Parathyroid adenoma (tissue), 2 donors: Measurements from ENCODE around the gene MROH2B.
"Not testable (repeated sequence)": the region's sequence is repeated elsewhere in the genome, so short reads cannot be mapped to it uniquely, and the experiment has no call there.

Experiments
- H2AFZ ChIP-seq: fragments of 300-600 bp; sonication (generic); one replicate; pipeline ENCODE4 v1.7.0; 2017; ENCODE audit warnings: antibody characterized with exemption, mild to moderate bottlenecking
- H3K27ac ChIP-seq: fragments of 300-600 bp; sonication (generic); one replicate; pipeline ENCODE4 v1.7.0; 2017
- H3K27me3 ChIP-seq: fragments of 300-600 bp; sonication (generic); one replicate; pipeline ENCODE4 v1.7.0; 2017; ENCODE audit warnings: low read length; ENCODE audit not compliant: control insufficient read depth, insufficient read depth
- H3K36me3 ChIP-seq: fragments of 300-600 bp; sonication (generic); one replicate; pipeline ENCODE4 v1.7.0; 2017; ENCODE audit warnings: low read length; ENCODE audit not compliant: control insufficient read depth, insufficient read depth
- H3K4me1 ChIP-seq: fragments of 300-600 bp; sonication (generic); one replicate; pipeline ENCODE4 v1.7.0; 2017; ENCODE audit warnings: control low read depth
- H3K4me2 ChIP-seq: fragments of 300-600 bp; sonication (generic); one replicate; pipeline ENCODE4 v1.7.0; 2017; ENCODE audit warnings: low read length
- H3K4me3 ChIP-seq: fragments of 300-600 bp; sonication (generic); one replicate; pipeline ENCODE4 v1.7.0; 2017; ENCODE audit warnings: low read depth, low read length
- H3K79me2 ChIP-seq: fragments of 300-600 bp; sonication (generic); one replicate; pipeline ENCODE4 v1.7.0; 2017; ENCODE audit warnings: control low read depth
- H3K9ac ChIP-seq: fragments of 300-600 bp; sonication (generic); one replicate; pipeline ENCODE4 v1.7.0; 2017; ENCODE audit warnings: mild to moderate bottlenecking
- H3K9me3 ChIP-seq: fragments of 300-600 bp; sonication (generic); one replicate; pipeline ENCODE4 v1.7.0; 2017; ENCODE audit warnings: low read length; ENCODE audit not compliant: control insufficient read depth
- TF ChIP-seq, protein P1 (sequence below): fragments of 300-600 bp; sonication (generic); IDR thresholded peaks from one replicate; pipeline ENCODE4 v1.7.0; 2017; ENCODE audit warnings: antibody characterized with exemption, mild to moderate bottlenecking
- donor health status: primary hyperparathyroidism.

MROH2B gene

GRCh38 chr5:41057231-41057630 is 13.9 kb downstream of the MROH2B start:
- no peaks in the 10 kb centered on the region for H3K27me3 ChIP-seq
- no peaks in the 10 kb centered on the region for H3K4me1 ChIP-seq
- no peaks in the 10 kb centered on the region for H3K9me3 ChIP-seq
- H3K9ac ChIP-seq = no peak overlapping the region
- TF ChIP-seq, protein P1, sequence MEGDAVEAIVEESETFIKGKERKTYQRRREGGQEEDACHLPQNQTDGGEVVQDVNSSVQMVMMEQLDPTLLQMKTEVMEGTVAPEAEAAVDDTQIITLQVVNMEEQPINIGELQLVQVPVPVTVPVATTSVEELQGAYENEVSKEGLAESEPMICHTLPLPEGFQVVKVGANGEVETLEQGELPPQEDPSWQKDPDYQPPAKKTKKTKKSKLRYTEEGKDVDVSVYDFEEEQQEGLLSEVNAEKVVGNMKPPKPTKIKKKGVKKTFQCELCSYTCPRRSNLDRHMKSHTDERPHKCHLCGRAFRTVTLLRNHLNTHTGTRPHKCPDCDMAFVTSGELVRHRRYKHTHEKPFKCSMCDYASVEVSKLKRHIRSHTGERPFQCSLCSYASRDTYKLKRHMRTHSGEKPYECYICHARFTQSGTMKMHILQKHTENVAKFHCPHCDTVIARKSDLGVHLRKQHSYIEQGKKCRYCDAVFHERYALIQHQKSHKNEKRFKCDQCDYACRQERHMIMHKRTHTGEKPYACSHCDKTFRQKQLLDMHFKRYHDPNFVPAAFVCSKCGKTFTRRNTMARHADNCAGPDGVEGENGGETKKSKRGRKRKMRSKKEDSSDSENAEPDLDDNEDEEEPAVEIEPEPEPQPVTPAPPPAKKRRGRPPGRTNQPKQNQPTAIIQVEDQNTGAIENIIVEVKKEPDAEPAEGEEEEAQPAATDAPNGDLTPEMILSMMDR = no peak
- no peak overlapping the region for H3K4me2 ChIP-seq
- no peaks in the 10 kb centered on the region for H3K79me2 ChIP-seq
- no peak overlapping the region for H3K4me3 ChIP-seq
- H3K36me3 ChIP-seq = no peaks in the 10 kb centered on the region
- no peak overlapping the region for H3K27ac ChIP-seq
- H2AFZ ChIP-seq = no peak overlapping the region

DNA sequence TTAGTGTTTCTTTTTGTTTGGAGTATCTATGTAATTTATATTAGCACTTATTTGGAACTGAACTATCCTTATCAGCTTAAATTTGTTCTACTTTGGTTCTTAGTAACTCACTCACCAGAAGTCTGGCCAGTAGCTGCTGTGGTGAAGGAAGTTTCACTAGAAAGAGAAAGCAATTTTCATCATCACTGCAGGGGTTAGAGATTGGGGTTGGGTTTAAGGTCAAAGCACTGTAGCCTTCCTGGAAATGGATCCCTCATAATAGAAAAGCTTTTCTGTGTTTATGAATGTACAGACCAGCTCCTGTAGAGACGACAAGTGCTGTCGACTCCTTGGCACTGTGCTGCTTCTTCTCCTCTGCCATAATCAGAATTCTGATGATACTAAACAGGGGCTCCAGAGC is 22.2 kb downstream of the MROH2B start:
- no peak overlapping the region for H2AFZ ChIP-seq
- no peak overlapping the region for H3K27ac ChIP-seq

GRCh38 chr5:41043109-41043747 is 27.9 kb downstream of the MROH2B start:
- Histone ChIP-seq H3K4me1 (no peaks in the 10 kb centered on the region), H3K36me3 (no peaks in the 10 kb centered on the region), H3K79me2 (no peaks in the 10 kb centered on the region), H3K4me3 (no peak overlapping the region), H2AFZ (no peak overlapping the region), H3K9me3 (no peaks in the 10 kb centered on the region), H3K9ac (no peak overlapping the region), H3K4me2 (no peak overlapping the region), H3K27ac (no peak overlapping the region), H3K27me3 (no peaks in the 10 kb centered on the region)
- TF ChIP-seq, protein P1 = no peak

More for the DNA sequence above, 22.2 kb downstream of the MROH2B start:
- H3K4me1 ChIP-seq = no peaks in the 10 kb centered on the region
- H3K27me3 ChIP-seq = no peaks in the 10 kb centered on the region
- H3K9ac ChIP-seq = no peak overlapping the region
- TF ChIP-seq, protein P1 = no peak
- no peaks in the 10 kb centered on the region for H3K9me3 ChIP-seq
- no peaks in the 10 kb centered on the region for H3K79me2 ChIP-seq
- H3K4me2 ChIP-seq = no peak overlapping the region
- no peak overlapping the region for H3K4me3 ChIP-seq
- no peaks in the 10 kb centered on the region for H3K36me3 ChIP-seq

- Histone ChIP-seq H3K27ac (no peak overlapping the region), H3K27me3 (no peaks in the 10 kb centered on the region), H3K4me3 (no peak overlapping the region), H3K9me3 (no peaks in the 10 kb centered on the region), H3K36me3 (no peaks in the 10 kb centered on the region), H3K4me2 (no peak overlapping the region), H3K9ac (no peak overlapping the region), H3K4me1 (no peaks in the 10 kb centered on the region), H3K79me2 (no peaks in the 10 kb centered on the region), H2AFZ (no peak overlapping the region)
- TF ChIP-seq, protein P1 = no peak
Measured at GRCh38 chr5:41032973-41033372, 38.2 kb downstream of the MROH2B start.

- H3K36me3 ChIP-seq, H3K79me2 ChIP-seq, H3K4me3 ChIP-seq, H3K9me3 ChIP-seq, H3K27ac ChIP-seq, H3K4me2 ChIP-seq, H3K4me1 ChIP-seq, H2AFZ ChIP-seq, H3K27me3 ChIP-seq, H3K9ac ChIP-seq: not testable (repeated sequence)
Measured at GRCh38 chr5:41022600-41022999, 48.5 kb downstream of the MROH2B start.
